ENCODE data around the gene ZNF653. TPM values are rescaled to one million over a fixed set of nuclear protein-coding genes. Genes with fewer than 3 reads are reported as not detected.
A peak's percentile ranks its signal among the peaks of the same experiment; 100 is the strongest.

Gene ZNF653
- total and polyA plus RNA-seq, 9 of the 15 experiments (the other 6 are each of a cell fraction or from before 2014, with no cell fraction given) = 1.6 to 8.0 (median 4.2) TPM; not detected in 2

- TF ChIP-seq CREB3L1 (IDR thresholded peaks at IDR 0.05; ENCODE audit: borderline replicate concordance, low read depth) (peak; percentile 12; the same call in 1 of the 2 replicates), E2F1 (CRISPR knock-in tag; IDR thresholded peaks at IDR 0.05) (no peak), HDAC8 (tag; IDR thresholded peaks at IDR 0.05) (no peak), PHF20 (IDR thresholded peaks at IDR 0.05; ENCODE audit: partially characterized antibody) (no peak), RBM22 (IDR thresholded peaks at IDR 0.05; ENCODE audit: low read depth, low read length, poor library complexity, severe bottlenecking) (peak; percentile 50), KLF6 (CRISPR knock-in tag; IDR thresholded peaks at IDR 0.05; ENCODE audit: borderline replicate concordance) (no peak), KAT2B (IDR thresholded peaks at IDR 0.05; ENCODE audit: low read depth, low read length) (no peak), ELF1 (tag; IDR thresholded peaks at IDR 0.05) (peak; percentile 85), MIER1 (IDR thresholded peaks at IDR 0.05; ENCODE audit: low read depth) (no peak), NFIC (IDR thresholded peaks at IDR 0.05) (peak; percentile 92), RBM17 (IDR thresholded peaks at IDR 0.05; ENCODE audit: borderline replicate concordance, low read depth, low read length) (no peak), CLOCK (CRISPR knock-in tag; IDR thresholded peaks at IDR 0.05; ENCODE audit: borderline replicate concordance) (no peak), BCOR (IDR thresholded peaks at IDR 0.05) (no peak), SIN3B (IDR thresholded peaks at IDR 0.05; ENCODE audit: low read depth) (peak; percentile 65), ELK1 (CRISPR knock-in tag; IDR thresholded peaks at IDR 0.05) (no peak), DACH1 (IDR thresholded peaks at IDR 0.05; ENCODE audit: partially characterized antibody) (no peak)
These were observed at the start of gene ZNF653 (continued) for GRCh38 chr19:11505504-11506100.

Measured in K562 (cell line).